Mesendoderm (in vitro differentiated cells): ENCODE measurements around the gene AKTIP.

Experiments
- DNase-seq: peaks from one replicate; pipeline ENCODE4 v3.0.0; 2013
- H2AK5ac ChIP-seq: 2 replicates; pipeline ENCODE4 v1.6.1; 2013; ENCODE audit warnings: low read length, inconsistent platforms
- H2BK120ac ChIP-seq: 2 replicates; pipeline ENCODE4 v1.6.1; 2013; ENCODE audit warnings: low read depth, mild to moderate bottlenecking, low read length, moderate library complexity, mixed read lengths
- H2BK15ac ChIP-seq: replicated peaks from 2 replicates; pipeline ENCODE4 v1.6.1; 2013; ENCODE audit warnings: low read depth, mild to moderate bottlenecking, moderate library complexity
- H2BK5ac ChIP-seq: 2 replicates; pipeline ENCODE4 v1.6.1; 2013; ENCODE audit warnings: low read length, inconsistent platforms
- H3K18ac ChIP-seq: 2 replicates; pipeline ENCODE4 v1.6.1; 2013; ENCODE audit warnings: mild to moderate bottlenecking, low read length, mixed read lengths
- H3K23ac ChIP-seq: one replicate; pipeline ENCODE4 v1.6.1; 2013; ENCODE audit warnings: low read length
- H3K27ac ChIP-seq: 2 replicates; pipeline ENCODE4 v1.5.1; 2013; ENCODE audit warnings: low read depth, mild to moderate bottlenecking, inconsistent platforms, low read length, moderate library complexity
- H3K27me3 ChIP-seq: 2 replicates; pipeline ENCODE4 v1.6.1; 2013; ENCODE audit warnings: low read length, control low read depth, mild to moderate bottlenecking, inconsistent platforms; ENCODE audit not compliant: insufficient read depth, poor library complexity
- H3K36me3 ChIP-seq: 2 replicates; pipeline ENCODE4 v1.6.1; 2013; ENCODE audit warnings: low read length, inconsistent platforms; ENCODE audit not compliant: control insufficient read depth, insufficient read depth
- H3K4ac ChIP-seq: one replicate; pipeline ENCODE4 v1.6.1; 2013; ENCODE audit warnings: low read depth, mild to moderate bottlenecking, low read length, moderate library complexity
- H3K4me1 ChIP-seq: 2 replicates; pipeline ENCODE4 v1.6.1; 2013; ENCODE audit warnings: low read depth, low read length, inconsistent platforms; ENCODE audit not compliant: control insufficient read depth
- H3K4me2 ChIP-seq: 2 replicates; pipeline ENCODE4 v1.6.1; 2013; ENCODE audit warnings: low read length
- H3K4me3 ChIP-seq: 2 replicates; pipeline ENCODE4 v1.5.1; 2013; ENCODE audit warnings: mild to moderate bottlenecking, low read length
- H3K56ac ChIP-seq: one replicate; pipeline ENCODE4 v1.6.1; 2013; ENCODE audit warnings: low read length
- H3K79me1 ChIP-seq: 2 replicates; pipeline ENCODE4 v1.6.1; 2013; ENCODE audit warnings: low read length, inconsistent platforms
- H3K79me2 ChIP-seq: 2 replicates; pipeline ENCODE4 v1.6.1; 2013; ENCODE audit warnings: mild to moderate bottlenecking, low read length; ENCODE audit not compliant: control insufficient read depth, insufficient read depth
- H3K9ac ChIP-seq: 2 replicates; pipeline ENCODE4 v1.6.1; 2013; ENCODE audit warnings: low read length, inconsistent platforms
- H4K5ac ChIP-seq: one replicate; pipeline ENCODE4 v1.6.1; 2013; ENCODE audit warnings: low read length
- H4K8ac ChIP-seq: one replicate; pipeline ENCODE4 v1.6.1; 2013; ENCODE audit warnings: low read depth, mild to moderate bottlenecking, control low read depth, low read length, moderate library complexity
- WGBS: extraction: QIAGEN DNeasy Blood & Tissue Kit; methylation state at CpG from one replicate; pipeline ENCODE4 v1.1.7; 2013; ENCODE audit warnings: low lambda C conversion rate, missing lambda C conversion rate; ENCODE audit not compliant: insufficient coverage; ENCODE audit errors: extremely low coverage; 5-methylcytosine and 5-hydroxymethylcytosine counted together

AKTIP gene

GRCh38 chr16:53519417-53520091 lies 16.5 kb upstream of the AKTIP start:
- Histone ChIP-seq H2AK5ac (no peak overlapping the region), H3K4me1 (no peaks in the 10 kb centered on the region), H2BK15ac (no peak overlapping the region), H3K36me3 (no peaks in the 10 kb centered on the region), H3K4me2 (no peak overlapping the region), H3K4ac (no peak overlapping the region), H3K23ac (no peak overlapping the region), H3K18ac (no peak overlapping the region), H3K79me1 (no peaks in the 10 kb centered on the region), H3K9ac (no peak overlapping the region), H2BK120ac (no peak overlapping the region), H4K5ac (no peak overlapping the region), H4K8ac (no peak overlapping the region), H3K56ac (no peak overlapping the region), H2BK5ac (no peak overlapping the region), H3K79me2 (no peaks in the 10 kb centered on the region), H3K4me3 (no peak overlapping the region), H3K27ac (no peak overlapping the region), H3K27me3 (no peaks in the 10 kb centered on the region)
- DNase-seq = no peak
- WGBS = no CpG with 5 or more reads among the region's 8 CpGs

- Histone ChIP-seq H3K4me3 (no peak overlapping the region), H3K36me3 (no peaks in the 10 kb centered on the region), H3K56ac (no peak overlapping the region), H2BK5ac (no peak overlapping the region), H3K23ac (no peak overlapping the region), H3K4me1 (no peaks in the 10 kb centered on the region), H3K4ac (no peak overlapping the region), H2BK15ac (no peak overlapping the region), H4K5ac (no peak overlapping the region), H2AK5ac (no peak overlapping the region), H3K4me2 (no peak overlapping the region), H4K8ac (no peak overlapping the region), H3K79me1 (no peaks in the 10 kb centered on the region), H3K27me3 (no peaks in the 10 kb centered on the region), H2BK120ac (no peak overlapping the region), H3K9ac (no peak overlapping the region), H3K79me2 (no peaks in the 10 kb centered on the region), H3K27ac (no peak overlapping the region), H3K18ac (no peak overlapping the region)
- no CpG with 5 or more reads among the region's 19 CpGs for WGBS
- no peak for DNase-seq
Measured at GRCh38 chr16:53518550-53519416, 15.8 kb upstream of the AKTIP start.

GRCh38 chr16:53517851-53518250 lies 14.8 kb upstream of the AKTIP start:
- no peak overlapping the region for H3K23ac ChIP-seq
- H3K27me3 ChIP-seq = no peaks in the 10 kb centered on the region
- no peaks in the 10 kb centered on the region for H3K79me2 ChIP-seq
- H2BK15ac ChIP-seq = no peak overlapping the region
- H3K27ac ChIP-seq = no peak overlapping the region
- WGBS = no CpG with 5 or more reads among the region's 4 CpGs
- H3K79me1 ChIP-seq = no peaks in the 10 kb centered on the region
- no peak overlapping the region for H3K9ac ChIP-seq
- H3K36me3 ChIP-seq = no peaks in the 10 kb centered on the region
- H3K4ac ChIP-seq = no peak overlapping the region
- H3K18ac ChIP-seq = no peak overlapping the region
- no peak overlapping the region for H3K56ac ChIP-seq
- no peak overlapping the region for H2AK5ac ChIP-seq
- no peak for DNase-seq
- no peak overlapping the region for H2BK120ac ChIP-seq
- no peak overlapping the region for H3K4me3 ChIP-seq
- no peak overlapping the region for H4K5ac ChIP-seq
- no peak overlapping the region for H3K4me2 ChIP-seq
- H3K4me1 ChIP-seq = no peaks in the 10 kb centered on the region
- H4K8ac ChIP-seq = no peak overlapping the region
- H2BK5ac ChIP-seq = no peak overlapping the region

GRCh38 chr16:53515811-53516210 lies 12.8 kb upstream of the AKTIP start:
- H2AK5ac ChIP-seq = no peak overlapping the region
- no peaks in the 10 kb centered on the region for H3K27me3 ChIP-seq
- H3K18ac ChIP-seq = no peak overlapping the region
- no peak overlapping the region for H2BK5ac ChIP-seq
- H3K23ac ChIP-seq = no peak overlapping the region
- H4K8ac ChIP-seq = no peak overlapping the region
- no peak overlapping the region for H3K56ac ChIP-seq
- H3K4me1 ChIP-seq = no peaks in the 10 kb centered on the region
- H3K36me3 ChIP-seq = no peaks in the 10 kb centered on the region
- WGBS = no CpG with 5 or more reads among the region's 2 CpGs
- DNase-seq = no peak
- no peak overlapping the region for H4K5ac ChIP-seq
- no peak overlapping the region for H2BK15ac ChIP-seq
- no peak overlapping the region for H3K9ac ChIP-seq
- H3K27ac ChIP-seq = no peak overlapping the region
- H3K79me1 ChIP-seq = no peaks in the 10 kb centered on the region
- no peak overlapping the region for H3K4ac ChIP-seq
- no peaks in the 10 kb centered on the region for H3K79me2 ChIP-seq
- H2BK120ac ChIP-seq = no peak overlapping the region
- no peak overlapping the region for H3K4me2 ChIP-seq
- H3K4me3 ChIP-seq = no peak overlapping the region

GRCh38 chr16:53515259-53515658 lies 12.2 kb upstream of the AKTIP start:
- no peaks in the 10 kb centered on the region for H3K27me3 ChIP-seq
- H3K9ac ChIP-seq = no peak overlapping the region
- WGBS = no CpG with 5 or more reads among the region's 6 CpGs
- H2BK5ac ChIP-seq = no peak overlapping the region
- no peak overlapping the region for H2BK15ac ChIP-seq
- H2AK5ac ChIP-seq = no peak overlapping the region
- no peak overlapping the region for H2BK120ac ChIP-seq
- H3K27ac ChIP-seq = no peak overlapping the region
- H3K79me1 ChIP-seq = no peaks in the 10 kb centered on the region
- H3K56ac ChIP-seq = no peak overlapping the region
- H3K79me2 ChIP-seq = no peaks in the 10 kb centered on the region
- peaks cover under 1% of the 10 kb centered on the region for H3K4me1 ChIP-seq
- H3K4ac ChIP-seq = no peak overlapping the region
- no peak overlapping the region for H3K23ac ChIP-seq
- H3K36me3 ChIP-seq = no peaks in the 10 kb centered on the region
- no peak overlapping the region for H3K4me2 ChIP-seq
- no peak for DNase-seq
- H4K5ac ChIP-seq = no peak overlapping the region
- H3K4me3 ChIP-seq = no peak overlapping the region
- no peak overlapping the region for H4K8ac ChIP-seq
- H3K18ac ChIP-seq = no peak overlapping the region
